ENCODE data around the gene TEX52. TPM values are rescaled to one million over a fixed set of nuclear protein-coding genes. Genes with fewer than 3 reads are reported as not detected.
A peak's percentile ranks its signal among the peaks of the same experiment; 100 is the strongest.

TEX52 gene
- polyA plus RNA-seq, 3 donors, result not detected

DNA sequence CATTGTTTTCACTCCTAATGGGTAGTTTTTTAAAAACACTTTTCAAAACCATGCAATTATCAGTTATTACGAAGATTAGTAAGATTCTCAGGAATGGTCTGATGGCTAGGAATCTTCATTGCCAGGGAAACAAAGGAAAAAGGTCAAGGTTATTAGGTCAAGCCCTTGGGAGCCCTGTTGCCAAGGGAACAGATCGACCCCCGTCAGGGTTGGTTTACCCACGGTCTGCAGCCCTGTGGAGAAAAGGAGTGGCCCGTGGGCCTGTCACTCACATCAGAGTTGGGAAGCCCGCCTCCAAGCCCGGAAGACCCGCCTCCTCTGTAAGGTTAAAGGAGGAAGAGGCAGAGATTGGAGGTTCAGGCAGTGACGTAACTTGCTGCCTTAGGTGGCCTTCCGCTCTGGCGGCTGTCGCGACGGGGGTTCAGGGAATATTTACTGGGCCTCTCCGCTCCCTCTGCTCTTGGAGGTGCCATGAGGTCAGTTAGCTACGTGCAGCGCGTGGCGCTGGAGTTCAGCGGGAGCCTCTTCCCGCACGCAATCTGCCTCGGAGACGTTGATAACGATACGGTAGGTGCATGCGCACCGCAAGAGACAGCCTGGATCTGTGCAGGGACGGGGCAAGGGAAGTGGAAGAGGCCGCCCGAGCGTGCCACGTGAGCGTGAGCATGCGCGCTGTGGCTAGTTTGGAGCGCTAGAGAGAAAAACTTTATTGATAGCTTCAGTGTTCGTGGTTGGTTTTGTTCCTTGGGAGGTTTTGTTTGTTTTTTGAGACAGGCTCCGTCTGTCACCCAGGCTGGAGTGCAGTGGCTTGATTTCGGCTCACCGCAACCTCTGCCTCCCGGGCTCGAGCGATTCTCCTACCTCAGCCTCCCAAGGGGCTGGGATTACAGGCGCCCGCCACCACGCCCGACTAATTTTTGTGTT, 44.3 kb downstream of the TEX52 start, which contains the start of gene ITFG2:
Gene ITFG2 (plus strand): TSS at position 379 of the 924 bp plus-strand sequence. CDS start 93 bp downstream, at position 472.
- H3K4me1 Mint-ChIP-seq, result peaks cover 18% of the 10 kb centered on the region
- peaks cover 31% of the 10 kb centered on the region for H3K79me2 ChIP-seq (ENCODE audit: insufficient read depth, low read length)
- 0% methylated on average over 37 of the region's 48 CpGs for WGBS (ENCODE audit: insufficient coverage)

GRCh38 chr12:2811801-2812200, 45.0 kb downstream of the TEX52 start:
- Histone ChIP-seq H4K20me1 (ENCODE audit: insufficient read depth, low read length) (peaks cover 14% of the 10 kb centered on the region), H3K4me3 (replicated peaks in 1 of 3; ENCODE audit: low read depth in 2 of 3, low read length in 3 of 3) (peak overlapping the region; percentile 41 to 81 (median 57)), H3K79me2 (ENCODE audit: insufficient read depth, low read length) (peaks cover 31% of the 10 kb centered on the region), H3K4me1 (ENCODE audit: control insufficient read depth in 1 of 2, insufficient read depth in 2 of 2, low read length in 2 of 2) (peaks cover 13 to 19% of the 10 kb centered on the region in 2 donors), H3K36me3 (replicated peaks in 1 of 2; ENCODE audit: control insufficient read depth in 1 of 2, insufficient read depth in 2 of 2, low read length in 2 of 2) (peaks cover under 1 to 16% of the 10 kb centered on the region in 2 donors), H3K9me3 (replicated peaks in 1 of 2; ENCODE audit: control insufficient read depth in 1 of 2, insufficient read depth in 1 of 2, low read length in 2 of 2) (no peaks in the 10 kb centered on the region), H3K4me2 (replicated peaks; ENCODE audit: extremely low read depth, low read length, poor library complexity, severe bottlenecking) (peak overlapping the region; percentile 99), H2AFZ (ENCODE audit: insufficient read depth, low read depth, low read length, poor library complexity, severe bottlenecking) (peak overlapping the region; percentile 85), H3K9ac (ENCODE audit: insufficient read depth, low read length, poor library complexity, severe bottlenecking) (no peak overlapping the region), H3K27ac (ENCODE audit: low read depth in 1 of 2, low read length in 2 of 2) (peak overlapping the region in 1 of 2 donors; percentile 93), H3K27me3 (ENCODE audit: control insufficient read depth in 2 of 2, insufficient read depth in 2 of 2, low read length in 2 of 2) (no peaks in the 10 kb centered on the region)
- Mint-ChIP-seq H3K4me3 (peak overlapping the region in 1 of 2 donors; percentile 99), H3K27ac (peak overlapping the region in 3 of 7 donors; percentile 42 to 100 (median 99)), H3K9me3 (no peaks in the 10 kb centered on the region), H3K4me1 (peaks cover 21% of the 10 kb centered on the region), H3K27me3 (ENCODE audit: low read depth in 3 of 3) (no peaks in the 10 kb centered on the region), H3K36me3 (peaks cover 5 to 13% of the 10 kb centered on the region in 2 donors)
- TF ChIP-seq, protein P1, sequence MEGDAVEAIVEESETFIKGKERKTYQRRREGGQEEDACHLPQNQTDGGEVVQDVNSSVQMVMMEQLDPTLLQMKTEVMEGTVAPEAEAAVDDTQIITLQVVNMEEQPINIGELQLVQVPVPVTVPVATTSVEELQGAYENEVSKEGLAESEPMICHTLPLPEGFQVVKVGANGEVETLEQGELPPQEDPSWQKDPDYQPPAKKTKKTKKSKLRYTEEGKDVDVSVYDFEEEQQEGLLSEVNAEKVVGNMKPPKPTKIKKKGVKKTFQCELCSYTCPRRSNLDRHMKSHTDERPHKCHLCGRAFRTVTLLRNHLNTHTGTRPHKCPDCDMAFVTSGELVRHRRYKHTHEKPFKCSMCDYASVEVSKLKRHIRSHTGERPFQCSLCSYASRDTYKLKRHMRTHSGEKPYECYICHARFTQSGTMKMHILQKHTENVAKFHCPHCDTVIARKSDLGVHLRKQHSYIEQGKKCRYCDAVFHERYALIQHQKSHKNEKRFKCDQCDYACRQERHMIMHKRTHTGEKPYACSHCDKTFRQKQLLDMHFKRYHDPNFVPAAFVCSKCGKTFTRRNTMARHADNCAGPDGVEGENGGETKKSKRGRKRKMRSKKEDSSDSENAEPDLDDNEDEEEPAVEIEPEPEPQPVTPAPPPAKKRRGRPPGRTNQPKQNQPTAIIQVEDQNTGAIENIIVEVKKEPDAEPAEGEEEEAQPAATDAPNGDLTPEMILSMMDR (IDR thresholded peaks at IDR 0.05), result no peak
- DNase-seq, result no peak
- no CpG with 5 or more reads among the region's 5 CpGs for WGBS (ENCODE audit: insufficient coverage)
- intact Hi-C loops (cut with micrococcal nuclease), result loop anchor here (2.0 to 5.0 kb wide), 2 partner anchors 17 to 66 kb away; partner anchors contain the start of genes FOXM1 (in 2 of the 2), RHNO1 (in 2 of the 2) and FKBP4 (in 1 of the 2)

More for the DNA sequence above, 44.3 kb downstream of the TEX52 start, which contains the start of gene ITFG2:
- TF ChIP-seq, protein P1 (IDR thresholded peaks at IDR 0.05), result no peak
- H3K9ac ChIP-seq (ENCODE audit: insufficient read depth, low read length, poor library complexity, severe bottlenecking), result peak within 1 kb of the TSS; percentile 81
- H4K20me1 ChIP-seq (ENCODE audit: insufficient read depth, low read length), result peaks cover 18% of the 10 kb centered on the region
- H3K27ac ChIP-seq (ENCODE audit: low read depth in 1 of 2, low read length in 2 of 2), result peak within 1 kb of the TSS; percentile 83 to 93
- peak within 1 kb of the TSS; percentile 99 for H3K4me2 ChIP-seq (replicated peaks; ENCODE audit: extremely low read depth, low read length, poor library complexity, severe bottlenecking)
- Mint-ChIP-seq H3K9me3 (no peaks in the 10 kb centered on the region), H3K27ac (peak within 1 kb of the TSS; percentile 99 to 100 (median 100)), H3K27me3 (ENCODE audit: low read depth in 3 of 3) (no peaks in the 10 kb centered on the region), H3K4me3 (peak within 1 kb of the TSS; percentile 96 to 99), H3K36me3 (peaks cover 10 to 21% of the 10 kb centered on the region in 2 donors)
- H3K9me3 ChIP-seq (replicated peaks in 1 of 2; ENCODE audit: control insufficient read depth in 1 of 2, insufficient read depth in 1 of 2, low read length in 2 of 2), result no peaks in the 10 kb centered on the region
- peaks cover 8 to 24% of the 10 kb centered on the region in 2 donors for H3K36me3 ChIP-seq (replicated peaks in 1 of 2; ENCODE audit: control insufficient read depth in 1 of 2, insufficient read depth in 2 of 2, low read length in 2 of 2)
- DNase-seq, result peak; percentile 95 to 97 (median 96)
- peaks cover 13 to 19% of the 10 kb centered on the region in 2 donors for H3K4me1 ChIP-seq (ENCODE audit: control insufficient read depth in 1 of 2, insufficient read depth in 2 of 2, low read length in 2 of 2)
- H3K4me3 ChIP-seq (replicated peaks in 1 of 3; ENCODE audit: low read depth in 2 of 3, low read length in 3 of 3), result peak within 1 kb of the TSS; percentile 41 to 81 (median 57)
- intact Hi-C loops (cut with micrococcal nuclease), result loop anchor here (2.0 to 5.0 kb wide), 2 partner anchors 18 to 65 kb away; partner anchors contain the start of genes FOXM1 (in 2 of the 2), RHNO1 (in 2 of the 2) and FKBP4 (in 1 of the 2)
- H2AFZ ChIP-seq (ENCODE audit: insufficient read depth, low read depth, low read length, poor library complexity, severe bottlenecking), result peak within 1 kb of the TSS; percentile 85
- H3K27me3 ChIP-seq (ENCODE audit: control insufficient read depth in 2 of 2, insufficient read depth in 2 of 2, low read length in 2 of 2), result no peaks in the 10 kb centered on the region
